CD4-positive, alpha-beta T cell treated with Interleukin-12 subunit alpha and Interleukin-12 subunit beta, for 1 hour (primary cell): ENCODE data around the gene INTS1.
"Not testable (repeated sequence)": the region's sequence is repeated elsewhere in the genome, so short reads cannot be mapped to it uniquely, and the experiment has no call there.

Experiments
- DNase-seq: peaks from one replicate; pipeline ENCODE4 v3.0.0-alpha.2; 2020

INTS1 gene

DNA sequence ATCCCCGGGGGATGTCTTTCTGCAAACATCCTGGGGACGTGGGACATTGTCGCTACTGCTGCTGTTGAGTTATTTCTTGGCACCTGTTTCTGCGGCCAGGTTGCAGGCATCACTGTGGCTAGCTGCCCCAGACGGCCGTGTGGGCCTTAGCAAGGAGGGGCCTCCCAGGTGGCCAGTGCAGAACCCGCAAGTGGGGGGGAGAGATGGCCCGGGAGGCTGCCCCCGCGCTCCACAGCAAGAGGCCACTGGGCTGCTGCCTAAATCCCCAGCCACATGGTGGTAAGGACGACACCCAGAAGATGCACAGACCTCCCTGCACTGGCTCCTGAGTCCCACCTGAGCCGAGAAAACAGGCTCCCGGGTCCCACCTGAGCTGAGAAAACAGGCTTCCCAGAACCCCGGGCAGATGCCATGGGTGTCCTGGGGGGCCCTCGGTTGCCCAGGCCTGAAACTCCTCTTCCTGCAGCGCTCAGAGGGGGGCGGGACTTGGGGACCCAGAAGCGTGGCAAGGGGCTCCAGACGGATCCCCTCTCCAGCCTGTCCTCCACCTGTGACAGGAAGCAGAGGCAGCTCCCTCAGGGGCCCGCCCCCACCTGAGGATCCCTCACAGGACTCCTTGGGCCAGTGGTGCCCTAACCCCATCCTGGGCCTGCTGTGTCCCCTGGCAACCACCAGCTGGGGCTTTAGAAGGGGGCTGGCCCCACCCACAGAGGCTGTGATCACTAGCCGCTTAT, 25.4 kb upstream of the INTS1 start:
- no peak for DNase-seq

DNA sequence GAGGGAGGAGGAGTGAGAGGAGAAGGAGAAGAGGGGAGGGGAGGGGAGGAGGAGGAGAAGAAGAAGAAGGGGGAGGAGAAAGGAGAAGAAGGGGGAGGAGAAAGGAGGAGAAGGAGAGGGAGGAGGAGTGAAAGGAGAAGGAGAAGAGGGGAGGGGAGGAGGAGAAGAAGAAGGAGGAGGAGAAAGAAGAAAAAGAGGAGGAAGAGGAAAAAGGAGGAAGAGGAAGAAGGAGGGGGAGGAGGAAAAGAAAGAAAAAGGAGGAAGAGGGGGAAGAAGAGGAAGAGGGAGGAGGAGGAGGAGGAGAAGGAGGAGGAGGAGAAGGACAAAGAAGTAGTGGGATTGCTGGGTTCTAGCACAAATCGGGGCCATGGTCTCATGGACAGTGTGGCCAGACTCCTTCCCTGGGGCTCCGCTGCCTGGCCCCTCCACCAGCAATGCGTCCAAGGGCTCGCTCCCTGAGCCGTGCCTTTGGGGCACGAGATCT, 22.1 kb upstream of the INTS1 start:
- DNase-seq = no peak

DNA sequence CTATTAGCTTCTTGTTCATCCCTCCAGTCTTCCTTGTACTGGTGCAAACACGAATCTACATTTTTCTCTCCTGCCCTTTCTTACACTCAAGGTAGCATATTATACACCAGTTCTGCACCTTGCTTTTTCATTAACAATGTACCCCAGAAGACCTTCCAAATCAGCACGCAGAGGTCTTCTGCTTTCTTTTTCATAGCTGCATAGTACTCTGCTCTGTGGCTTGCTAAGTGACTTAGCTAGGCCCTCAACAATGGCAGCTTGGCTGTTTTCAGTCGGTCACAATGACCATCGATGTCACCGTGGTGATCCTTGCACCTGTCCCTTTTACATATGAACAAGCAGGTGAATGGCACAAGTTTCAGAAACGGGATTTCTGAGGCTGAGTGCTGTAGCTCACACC, 21.2 kb upstream of the INTS1 start:
- no peak for DNase-seq

DNA sequence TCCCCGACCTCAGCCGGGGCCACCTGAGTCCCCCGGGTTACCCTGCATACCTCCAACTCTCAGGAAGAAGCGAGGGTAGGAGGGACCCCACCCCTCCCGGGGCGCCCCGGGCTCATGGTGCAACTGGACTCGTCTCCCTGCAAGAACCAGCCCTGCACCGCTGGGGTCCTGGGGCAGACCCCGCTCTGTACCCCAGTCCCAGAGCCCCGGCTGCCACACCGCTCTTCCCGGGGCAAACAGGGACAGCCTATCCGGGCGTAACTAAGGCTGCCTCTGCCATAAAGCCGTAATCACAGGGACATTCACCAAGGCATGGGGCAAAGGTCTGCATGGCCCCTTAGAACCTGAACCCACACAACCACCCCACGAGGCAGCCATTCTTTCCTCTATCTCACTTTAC, 19.7 kb upstream of the INTS1 start:
- no peak for DNase-seq

DNA sequence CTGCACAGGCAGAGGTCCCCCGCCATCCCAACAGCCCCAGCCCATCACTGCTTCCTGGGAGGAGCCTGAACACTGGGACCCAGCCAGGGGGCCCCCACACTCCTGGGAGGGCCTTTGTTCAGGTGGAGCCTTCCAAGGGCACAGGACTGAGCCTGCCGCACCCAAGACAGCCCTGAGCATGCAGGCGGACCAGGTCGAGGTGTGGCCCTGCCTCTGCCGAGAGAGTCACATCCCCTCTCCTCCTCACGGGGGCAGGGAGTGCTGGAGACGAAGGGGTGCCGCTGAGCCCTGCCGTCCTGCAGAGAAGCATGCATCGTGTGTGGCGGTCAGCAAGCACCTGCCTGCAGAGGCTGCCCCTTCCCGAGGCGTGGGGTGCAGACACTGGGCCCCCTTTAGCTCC, 19.0 kb upstream of the INTS1 start:
- no peak for DNase-seq

DNA sequence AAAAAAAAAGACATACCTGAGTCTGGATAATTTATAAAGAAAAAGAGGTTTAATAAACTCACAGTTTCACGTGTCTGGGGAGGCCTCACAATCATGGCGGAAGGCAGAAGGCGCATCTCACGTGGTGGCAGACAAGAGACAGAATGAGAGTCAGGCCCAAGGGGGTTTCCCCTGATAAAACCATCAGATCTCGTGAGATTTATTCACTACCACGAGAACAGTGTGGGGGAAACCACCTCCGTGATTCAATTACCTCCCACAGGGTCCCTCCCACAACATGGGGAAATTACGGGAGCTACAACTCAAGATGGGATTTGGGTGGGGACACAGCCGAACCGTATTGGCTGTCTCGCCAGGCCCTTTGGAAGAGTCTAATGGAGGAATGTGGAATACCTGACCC, 17.3 kb upstream of the INTS1 start:
- DNase-seq = no peak

DNA sequence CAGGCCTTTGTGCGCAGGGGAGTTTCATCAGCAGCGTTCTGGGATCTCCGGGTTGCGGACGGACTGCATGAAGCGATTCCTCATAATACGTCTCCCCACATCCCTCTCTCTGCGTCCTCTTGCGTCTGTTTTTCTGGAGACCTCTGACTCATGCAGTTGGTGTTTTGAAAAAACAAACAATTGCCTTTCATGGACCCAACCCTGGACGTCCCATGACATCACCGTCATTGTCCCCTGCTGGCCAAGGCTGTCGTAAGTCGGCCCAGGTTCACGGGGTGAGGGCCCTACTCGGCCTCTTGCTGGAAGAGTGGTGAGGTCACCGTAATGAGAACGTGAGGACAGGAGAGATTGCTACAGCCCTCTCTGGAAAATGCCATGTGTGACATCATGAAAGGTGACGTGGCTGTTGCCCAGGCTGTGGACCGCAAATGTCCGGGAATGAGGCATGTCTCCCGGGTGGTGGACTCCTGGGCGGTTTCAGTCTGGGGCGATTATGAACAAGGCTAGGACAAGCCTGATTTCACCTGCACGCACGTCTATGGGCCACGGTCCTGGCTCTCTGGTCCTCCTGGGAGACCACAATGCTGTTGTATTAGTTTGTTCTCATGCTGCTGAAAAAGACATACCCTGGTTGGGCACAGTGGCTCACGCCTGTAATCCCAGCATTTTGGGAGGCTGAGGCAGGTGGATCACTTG, 16.5 kb upstream of the INTS1 start:
- no peak for DNase-seq

DNA sequence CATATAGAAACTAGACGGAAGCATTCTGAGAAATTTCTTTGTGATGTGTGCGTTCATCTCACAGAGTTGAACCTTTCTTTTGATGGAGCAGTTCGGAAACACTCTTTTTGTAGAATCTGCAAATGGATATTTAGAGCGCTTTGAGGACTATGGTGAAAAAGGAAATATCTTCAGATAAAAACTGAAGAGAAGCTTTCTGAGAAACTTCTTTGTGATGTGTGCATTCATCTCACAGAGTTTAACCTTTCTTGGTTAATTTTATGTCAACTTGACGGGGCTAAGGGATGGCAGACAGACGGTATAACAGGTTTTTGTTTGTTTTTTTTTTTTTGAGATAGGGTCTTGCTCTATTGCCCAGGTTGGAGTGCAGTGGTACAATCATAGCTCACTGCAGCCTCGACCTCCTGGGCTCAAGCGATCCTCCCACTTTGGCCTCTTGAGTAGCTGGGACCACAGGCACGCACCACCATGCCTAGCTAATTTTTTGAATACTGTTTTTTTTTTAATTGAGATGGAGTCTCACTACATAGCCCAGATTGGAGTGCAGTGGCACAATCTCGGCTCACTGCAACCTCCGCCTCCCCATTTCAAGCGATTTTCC, 15.2 kb upstream of the INTS1 start:
- not testable (repeated sequence) for DNase-seq

DNA sequence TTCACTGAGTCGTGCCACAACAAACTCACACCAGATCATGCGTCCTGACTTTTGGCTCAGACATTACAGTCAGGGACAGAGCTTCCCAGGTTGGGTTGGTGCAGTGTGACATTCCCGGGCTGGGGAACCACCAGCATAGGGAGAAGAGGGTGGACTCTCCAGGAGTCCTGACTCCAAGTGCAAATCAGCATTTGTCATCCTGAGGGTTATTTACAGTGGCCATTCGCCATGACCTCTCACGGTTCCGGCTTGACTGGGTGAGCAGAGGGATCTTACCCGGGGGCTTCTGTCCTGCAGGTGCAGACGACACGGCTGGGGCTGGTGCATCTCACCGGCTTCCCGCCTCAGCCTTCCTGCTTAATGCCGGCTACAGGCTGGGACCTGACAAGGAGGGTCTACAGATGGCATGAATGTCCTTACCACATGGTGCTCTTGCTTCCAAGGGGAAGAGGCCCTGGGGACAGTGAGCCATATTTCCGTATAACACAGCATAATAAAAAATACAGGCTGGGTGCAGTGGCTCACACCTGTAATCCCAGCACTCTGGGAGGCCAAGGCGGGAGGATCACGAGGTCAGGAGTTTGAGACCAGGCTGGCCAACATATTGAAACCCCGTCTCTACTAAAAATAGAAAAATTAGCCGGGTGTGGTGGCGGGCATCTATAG, 12.5 kb upstream of the INTS1 start:
- no peak for DNase-seq

DNA sequence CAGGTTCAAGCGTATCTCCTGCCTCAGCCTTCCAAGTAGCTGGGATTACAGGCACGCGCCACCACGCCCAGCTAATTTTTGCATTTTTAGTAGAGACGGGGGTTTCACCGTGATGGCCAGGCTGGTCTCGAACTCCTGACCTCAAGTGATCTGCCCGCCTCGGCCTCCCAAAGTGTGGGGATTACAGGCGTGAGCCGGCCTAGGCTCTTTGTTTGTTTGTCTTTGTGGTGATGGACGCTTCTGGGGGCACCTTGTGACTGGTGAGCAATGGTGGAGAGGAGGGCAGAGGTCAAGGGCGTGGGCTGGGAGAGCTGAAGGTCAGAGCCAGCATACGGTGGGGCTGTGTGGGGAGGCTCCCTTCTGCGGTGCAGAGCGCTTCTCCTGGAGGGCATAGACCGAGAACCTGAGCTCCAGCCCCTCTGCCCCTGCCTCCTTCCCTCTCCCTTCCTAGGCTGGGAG, 11.3 kb upstream of the INTS1 start:
- DNase-seq = not testable (repeated sequence)

DNA sequence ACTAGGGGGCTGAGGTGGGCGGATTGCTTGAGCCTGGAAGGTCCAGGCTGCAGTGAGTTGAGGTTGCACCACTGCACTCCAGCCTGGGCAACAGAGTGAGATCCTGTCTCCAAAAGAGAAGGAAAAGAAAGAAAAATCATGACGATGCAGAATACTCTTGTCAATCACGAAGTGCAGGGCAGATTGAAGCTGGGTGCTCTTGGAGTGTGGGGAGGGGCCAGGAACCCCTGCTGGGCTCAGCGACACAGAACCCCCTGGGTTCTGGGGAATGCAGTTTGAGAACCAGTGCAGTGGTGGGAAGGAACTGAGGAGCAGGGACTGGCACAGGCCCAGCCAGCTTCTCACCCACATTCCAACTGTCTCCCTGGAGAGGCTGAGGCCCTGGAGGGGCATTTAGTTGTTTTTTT, 10.8 kb upstream of the INTS1 start:
- no peak for DNase-seq

DNA sequence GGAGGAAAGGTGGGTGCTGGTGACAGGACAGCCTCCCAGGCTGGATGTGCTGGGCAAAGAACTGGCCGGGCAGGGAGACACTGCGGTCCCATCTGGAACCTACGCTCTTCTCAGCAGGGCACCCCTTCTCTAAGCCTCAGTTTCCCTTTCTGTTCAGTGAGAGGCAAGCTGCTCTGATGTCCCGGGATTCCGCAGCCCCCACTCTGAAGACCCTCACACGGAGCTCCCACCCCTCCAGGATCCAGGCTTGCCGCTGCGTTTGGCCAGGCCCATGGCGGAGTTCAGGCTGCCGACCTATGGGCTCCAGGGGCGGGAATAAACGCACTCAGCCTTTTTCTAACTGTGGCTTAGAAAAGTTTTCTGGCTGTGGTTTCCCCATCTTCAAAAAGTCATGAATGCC, 10.2 kb upstream of the INTS1 start:
- no peak for DNase-seq

DNA sequence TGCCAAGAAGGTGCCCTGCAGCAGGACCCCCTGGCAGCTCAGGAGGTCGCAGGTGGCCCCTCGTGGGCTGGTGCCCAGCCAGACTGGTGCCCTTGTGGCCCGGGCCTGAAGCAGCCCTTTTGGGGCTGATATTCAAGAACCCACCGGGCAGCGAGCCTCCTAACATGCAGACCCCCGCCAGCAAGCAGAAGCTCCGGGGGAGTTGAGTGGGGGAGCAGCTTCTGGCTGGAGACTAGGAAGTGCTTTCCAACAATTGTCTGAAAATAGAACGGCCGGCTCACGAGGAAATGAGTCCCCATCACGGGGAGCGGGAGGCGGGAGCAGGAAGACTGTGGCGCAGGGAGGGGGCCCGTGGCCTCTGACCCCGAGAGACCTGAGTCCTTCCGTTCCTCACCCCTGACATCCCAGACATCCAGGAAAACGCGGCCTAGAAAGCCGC, 9.5 kb upstream of the INTS1 start:
- DNase-seq = no peak

DNA sequence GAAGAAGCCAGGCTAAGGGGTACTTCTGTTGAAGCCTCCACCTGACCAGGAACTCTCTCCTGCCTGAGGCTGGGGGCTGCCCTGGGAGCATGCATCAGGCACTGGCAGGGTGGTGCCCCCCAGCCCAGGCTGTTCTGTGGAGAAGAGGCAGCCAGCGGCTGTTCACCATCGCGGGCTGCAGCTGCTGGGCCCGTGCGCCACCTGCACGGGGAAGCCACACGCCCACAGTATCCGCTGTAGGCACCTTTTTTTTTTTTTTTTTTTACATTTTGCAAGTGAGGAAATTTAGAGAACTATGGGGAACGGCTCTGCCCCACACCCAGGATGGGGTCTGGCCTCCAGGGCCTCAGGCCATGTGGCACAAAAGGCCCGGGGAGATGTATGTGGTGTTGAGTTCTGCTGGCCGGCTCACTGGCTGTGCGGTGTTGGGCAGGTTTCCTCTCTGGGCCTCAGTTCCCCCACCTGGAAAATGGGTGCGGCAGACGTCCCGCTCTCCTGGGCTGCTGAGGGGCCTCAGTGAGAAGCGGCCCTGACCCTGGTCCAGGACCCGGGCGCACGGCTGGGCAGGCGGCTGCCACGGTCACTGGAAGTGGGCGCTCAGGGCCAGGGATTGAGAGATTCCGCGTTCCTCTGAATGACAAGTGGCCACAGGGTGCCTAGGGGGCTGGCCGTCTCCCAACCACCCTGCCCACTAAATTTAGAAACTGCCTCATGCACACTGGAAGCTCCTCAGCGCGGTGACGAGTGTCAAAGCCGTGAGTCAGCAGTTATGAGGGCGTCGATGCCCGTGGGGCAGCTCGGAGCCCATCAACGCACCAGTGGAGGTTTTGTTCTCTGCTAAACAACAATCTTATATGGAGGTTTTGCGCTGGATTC, 8.8 kb upstream of the INTS1 start:
- DNase-seq = peak; percentile 48

DNA sequence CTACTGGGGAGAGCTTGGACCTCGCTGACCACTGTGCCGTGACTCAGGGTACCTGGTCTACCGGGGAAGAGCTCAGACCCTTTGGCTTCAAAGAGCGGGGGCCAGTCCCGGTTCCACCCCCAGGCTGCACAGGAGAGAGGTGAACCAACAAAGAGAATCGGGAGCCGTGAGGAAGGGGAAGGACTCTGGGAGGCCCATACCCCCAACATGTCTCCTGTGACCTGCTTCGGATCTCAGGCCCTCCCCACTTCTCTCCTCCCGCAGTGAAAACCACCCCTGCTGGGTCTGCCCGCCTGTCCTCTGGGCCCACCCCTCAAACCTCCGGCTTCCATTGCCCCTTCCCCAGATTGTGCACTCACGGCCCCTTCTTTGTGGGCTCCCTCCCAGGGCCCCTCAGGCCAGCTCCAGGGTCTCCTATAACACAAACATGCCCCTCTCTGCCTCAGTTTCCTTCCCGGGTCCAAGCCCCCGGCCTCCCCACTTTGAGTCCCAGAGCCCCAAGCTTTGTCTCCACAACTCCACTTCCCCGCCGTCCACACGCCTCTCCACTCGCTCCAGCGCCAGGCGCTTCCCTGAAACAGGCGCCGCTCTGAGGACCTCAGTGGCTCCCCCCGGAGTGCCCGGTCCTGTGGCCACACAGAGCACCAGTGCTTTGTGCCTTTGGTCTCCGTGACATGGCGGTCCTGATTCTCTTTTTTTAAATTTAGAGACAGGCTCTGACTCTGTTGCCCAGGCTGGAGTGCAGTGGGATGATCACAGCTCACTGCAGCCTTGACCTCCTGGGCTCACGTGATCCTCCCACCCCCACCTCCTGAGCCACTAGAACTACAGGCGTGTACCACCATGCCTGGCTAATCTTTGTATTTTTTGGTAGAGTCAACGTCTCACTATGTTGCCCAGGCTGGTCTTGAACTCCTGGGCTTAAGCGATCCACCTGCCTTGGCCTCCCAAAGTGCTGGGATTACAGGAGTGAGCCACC, 7.5 kb upstream of the INTS1 start:
- DNase-seq = no peak

DNA sequence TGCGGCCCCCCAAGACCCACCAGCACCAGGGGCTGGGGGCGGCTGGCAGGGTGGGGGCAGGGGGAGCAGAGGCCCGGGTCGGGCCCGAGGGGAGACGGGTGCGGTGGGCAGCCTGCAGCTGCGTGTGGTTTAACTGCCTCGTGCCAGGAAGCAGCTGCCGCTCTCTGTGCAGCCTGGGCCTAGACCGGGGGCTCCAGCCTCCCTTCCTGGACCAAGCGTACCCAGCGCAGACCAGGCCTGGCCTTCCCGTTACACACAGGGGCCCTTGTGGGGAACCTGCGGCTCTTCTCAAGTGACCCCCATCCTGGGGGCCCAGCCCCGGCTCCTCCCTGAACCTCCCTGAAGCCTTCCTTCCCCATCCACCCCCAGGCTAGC, 6.6 kb upstream of the INTS1 start:
- DNase-seq = no peak

DNA sequence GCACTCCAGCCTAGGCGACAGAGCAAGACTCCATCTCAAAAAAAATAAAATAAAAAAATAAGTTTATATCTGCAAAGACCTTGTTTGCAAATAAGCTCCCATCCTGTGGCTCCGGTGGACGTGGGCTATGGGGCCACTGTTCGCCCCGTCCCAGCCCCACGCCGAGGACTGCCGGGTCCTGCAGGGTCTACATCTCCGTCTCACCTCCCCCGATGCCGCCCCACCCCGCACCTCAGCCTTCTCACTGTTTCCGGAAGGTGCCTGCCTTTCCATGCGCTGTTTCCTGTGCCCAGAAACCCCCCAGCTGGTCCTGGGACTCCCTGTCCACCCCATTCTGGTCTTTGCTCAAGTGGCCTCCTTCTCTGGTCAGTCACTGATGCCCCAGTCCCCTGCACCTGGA, 5.0 kb upstream of the INTS1 start:
- DNase-seq = no peak

DNA sequence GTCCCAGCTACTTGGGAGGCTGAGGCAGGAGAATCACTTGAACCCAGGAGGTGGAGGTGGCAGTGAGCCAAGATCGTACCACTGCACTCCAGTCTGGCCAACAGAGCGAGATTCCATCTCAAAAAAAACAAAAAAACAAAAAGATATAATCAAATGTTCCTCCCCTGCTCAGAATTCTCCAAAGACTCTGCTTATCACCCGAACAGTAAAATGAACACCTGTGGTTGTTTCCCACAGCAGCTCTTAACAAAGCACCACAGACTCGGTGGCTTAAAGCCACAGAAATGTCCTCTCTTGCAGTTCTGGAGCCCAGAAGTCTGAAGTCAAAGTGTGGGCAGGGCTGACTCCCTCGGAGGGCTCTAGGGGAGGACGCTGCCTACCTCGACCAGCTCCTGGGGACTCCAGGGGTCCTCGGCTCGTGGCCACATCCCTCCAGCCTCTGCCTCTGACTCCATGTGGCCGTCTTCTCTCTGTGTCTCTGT, 4.1 kb upstream of the INTS1 start:
- no peak for DNase-seq

DNA sequence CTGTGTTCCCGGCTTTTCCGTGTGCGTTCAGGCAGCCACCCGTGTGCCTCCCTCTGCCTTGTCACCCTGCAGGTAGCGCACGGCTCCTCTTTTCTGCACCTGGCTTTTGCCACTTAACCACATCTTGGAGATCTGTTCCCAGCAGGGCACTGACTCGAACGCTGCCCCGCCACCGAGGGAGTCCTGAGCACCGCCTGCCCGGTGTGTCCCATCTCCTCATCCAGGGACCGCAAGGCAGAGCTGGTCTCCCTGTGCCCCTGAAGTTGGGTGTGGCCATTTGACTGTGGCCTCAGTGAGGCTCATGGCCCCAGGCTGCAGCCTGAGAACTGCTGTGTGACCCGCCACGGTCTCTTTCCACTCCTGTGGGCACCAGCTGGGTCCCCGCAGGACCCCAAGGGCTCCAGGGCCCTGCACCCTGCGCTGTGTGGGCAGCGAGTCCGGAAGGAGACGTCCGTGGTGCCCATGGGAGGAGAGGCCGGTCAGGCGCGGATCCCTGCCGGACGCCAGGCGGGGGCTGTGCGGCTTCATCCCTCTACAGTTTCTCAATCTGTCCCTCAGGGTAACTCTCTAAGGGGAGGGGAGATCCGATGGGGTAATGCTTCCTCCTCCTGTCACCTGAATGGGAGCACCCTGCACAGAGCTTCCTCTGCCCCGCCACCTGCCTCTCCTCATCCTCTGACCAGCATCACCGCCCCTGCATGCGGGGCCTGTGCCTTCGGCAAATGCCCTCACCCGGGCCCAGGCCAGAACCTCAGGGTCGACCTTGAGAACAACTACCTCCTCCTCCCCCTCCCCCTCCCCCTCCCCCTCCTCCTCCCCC, 1.8 kb upstream of the INTS1 start:
- DNase-seq = no peak

DNA sequence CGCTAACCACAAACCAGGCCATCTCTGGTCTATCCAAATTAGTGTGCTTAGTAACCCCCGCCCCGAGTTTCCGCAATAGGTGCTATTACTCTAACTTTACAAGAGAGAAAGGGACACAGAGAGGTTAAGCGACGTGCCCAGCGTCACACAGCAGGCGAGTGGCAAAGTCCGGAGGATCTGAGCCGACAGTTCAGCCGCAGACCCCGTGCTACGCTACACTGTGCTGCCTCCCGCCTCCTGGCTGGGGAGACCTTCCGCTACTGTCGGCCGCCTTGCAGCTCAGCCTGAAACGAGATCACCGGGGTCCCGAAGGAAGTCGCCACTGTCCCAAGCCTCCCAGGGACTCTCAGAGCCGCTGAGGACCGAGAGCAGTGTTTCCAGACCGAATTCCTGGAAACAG, 799 bp downstream of the INTS1 start:
- no peak for DNase-seq
